HG03103 (cell line): ENCODE measurements around the gene BEAN1.
"Not testable (repeated sequence)": the region's sequence is repeated elsewhere in the genome, so short reads cannot be mapped to it uniquely, and the experiment has no call there.

Experiments
- ATAC-seq: cut with Tn5 transposase; IDR thresholded peaks from one replicate; pipeline ENCODE4 v1.9.1; 2021; ENCODE audit warnings: low read depth; ENCODE audit not compliant: unreplicated experiment

Gene BEAN1

GRCh38 chr16:66466636-66467035 lies 39.5 kb downstream of the BEAN1 start:
- not testable (repeated sequence) for ATAC-seq

DNA sequence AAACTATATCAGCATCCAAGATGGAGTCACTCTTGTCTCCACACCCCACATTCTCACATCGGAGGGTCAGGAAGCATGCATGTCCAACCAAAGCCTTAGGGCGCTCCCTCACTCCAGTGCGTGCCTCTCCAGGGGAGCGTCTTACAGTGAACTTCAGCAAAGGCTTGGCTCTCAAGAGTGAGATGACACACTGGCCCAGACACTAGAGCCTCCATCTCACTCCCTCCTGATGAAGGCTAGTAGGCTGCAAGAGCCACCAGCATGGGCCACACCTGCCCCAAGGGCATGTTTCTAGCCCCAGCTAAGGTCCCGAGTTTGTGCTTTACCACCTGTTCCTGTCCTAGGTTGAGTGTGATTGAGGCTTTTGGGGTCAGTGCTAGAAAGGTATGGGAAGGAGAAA lies 40.5 kb downstream of the BEAN1 start:
- no peak for ATAC-seq

- no peak for ATAC-seq
Observed at GRCh38 chr16:66468321-66468965, 41.3 kb downstream of the BEAN1 start.

DNA sequence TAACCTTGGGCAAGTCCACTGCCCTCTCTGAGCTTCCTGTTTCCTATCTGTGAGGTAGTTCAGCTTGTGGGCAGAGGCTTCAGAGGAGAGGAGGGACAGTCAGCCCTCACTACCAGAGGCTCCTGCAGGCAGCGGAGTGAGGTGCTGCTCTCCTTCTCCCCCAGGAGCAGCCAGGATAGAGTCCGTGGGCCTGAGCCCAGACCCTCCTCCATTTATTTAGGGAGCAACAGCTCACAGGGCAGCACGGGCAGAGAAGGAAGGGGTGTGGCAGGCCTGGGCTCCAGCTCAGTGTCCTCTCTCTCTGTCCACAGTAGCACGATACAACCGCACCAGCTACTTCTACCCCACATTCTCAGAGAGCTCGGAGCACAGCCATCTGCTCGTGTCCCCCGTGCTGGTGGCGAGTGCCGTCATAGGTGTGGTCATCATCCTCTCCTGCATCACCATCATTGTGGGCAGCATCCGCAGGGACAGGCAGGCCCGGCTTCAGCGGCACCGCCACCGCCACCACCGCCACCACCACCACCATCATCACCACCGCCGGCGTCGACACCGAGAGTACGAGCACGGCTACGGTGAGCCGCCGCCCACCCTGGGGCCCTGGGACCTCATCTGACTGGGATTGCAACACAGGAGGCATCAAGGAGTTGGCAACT lies 42.3 kb downstream of the BEAN1 start:
- no peak for ATAC-seq

DNA sequence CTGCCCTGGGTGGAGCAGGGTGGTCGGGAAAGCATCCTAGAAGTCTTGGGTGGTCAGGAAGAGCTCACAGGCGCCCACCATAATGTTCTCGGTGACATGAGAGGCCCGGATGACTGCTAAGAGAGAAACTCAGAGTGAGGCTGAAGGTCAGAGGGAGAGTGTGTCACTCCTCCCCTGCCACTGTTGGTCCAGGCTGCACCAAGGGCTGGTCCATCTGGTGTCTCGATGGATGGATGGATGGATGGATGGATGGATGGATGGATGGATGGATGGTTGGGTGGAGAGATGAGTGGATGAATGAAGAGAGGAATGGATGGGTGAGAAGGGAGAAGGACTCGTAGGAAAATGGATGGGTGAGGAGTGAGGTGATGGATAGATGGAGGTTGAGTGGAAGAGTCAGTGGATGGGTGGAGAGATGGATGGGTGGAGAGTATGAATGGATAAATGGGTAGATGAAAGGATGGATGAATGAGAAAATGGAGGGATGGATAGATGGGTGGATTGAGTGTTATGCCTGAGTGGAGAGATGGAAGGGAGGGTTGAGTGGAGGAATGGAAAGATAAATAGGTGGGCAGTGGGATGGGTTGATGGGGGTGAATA lies 43.0 kb downstream of the BEAN1 start:
- ATAC-seq: no peak

GRCh38 chr16:66470556-66470955 lies 43.5 kb downstream of the BEAN1 start:
- no peak for ATAC-seq

- ATAC-seq: no peak
Observed at GRCh38 chr16:66471264-66471663, 44.2 kb downstream of the BEAN1 start.

GRCh38 chr16:66471716-66472393 lies 44.8 kb downstream of the BEAN1 start:
- ATAC-seq: no peak

- no peak for ATAC-seq
Observed at GRCh38 chr16:66473051-66473571, 46.0 kb downstream of the BEAN1 start.

- no peak for ATAC-seq
Observed at GRCh38 chr16:66473654-66474519, 46.8 kb downstream of the BEAN1 start.

DNA sequence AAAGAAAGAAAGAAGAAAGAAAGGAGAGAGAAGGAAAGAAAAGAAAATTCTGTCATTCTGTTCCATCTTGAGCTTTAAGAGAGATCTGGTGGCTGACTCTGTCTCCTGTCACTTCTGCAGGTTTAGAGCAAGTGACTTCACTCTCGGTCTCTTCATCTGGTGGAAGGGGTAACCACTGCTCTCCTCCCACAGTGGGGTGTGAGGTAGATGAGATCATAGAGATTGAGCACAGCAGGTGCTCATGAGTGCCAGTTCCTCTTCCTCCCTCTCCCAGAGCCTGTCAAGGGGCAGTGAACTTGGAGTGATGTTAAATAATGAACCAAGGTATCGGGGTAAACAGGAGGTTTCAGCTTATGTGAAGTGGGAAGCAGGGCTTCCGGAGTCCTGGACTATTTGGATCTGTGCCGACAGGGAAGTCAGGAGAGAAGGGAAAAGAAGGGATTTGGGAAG lies 47.7 kb downstream of the BEAN1 start:
- peak; percentile 81 for ATAC-seq

DNA sequence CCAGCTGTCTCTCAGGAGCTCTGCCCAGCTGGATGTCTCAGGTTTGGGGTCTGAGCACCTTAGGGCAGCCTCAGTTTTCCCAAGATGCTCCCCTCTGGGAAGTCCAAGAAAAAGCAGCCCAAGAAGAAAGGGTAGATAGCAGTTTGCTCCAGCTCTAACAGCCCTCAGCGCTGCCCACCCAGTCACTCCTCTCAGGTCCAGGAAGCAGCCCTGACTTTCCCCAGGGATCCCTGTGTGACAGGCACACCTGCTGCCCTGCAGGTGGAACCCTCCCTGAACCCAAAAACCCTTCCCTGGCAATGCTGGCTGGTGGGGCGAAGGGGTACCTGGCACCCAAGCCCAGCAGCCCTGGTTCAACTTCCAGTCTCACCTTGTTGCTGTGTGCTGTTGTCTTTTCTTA lies 48.1 kb downstream of the BEAN1 start:
- ATAC-seq: no peak

GRCh38 chr16:66476328-66477027 lies 49.4 kb downstream of the BEAN1 start:
- ATAC-seq: no peak

GRCh38 chr16:66477028-66477515 lies 50.0 kb downstream of the BEAN1 start:
- no peak for ATAC-seq

- peak; percentile 67 for ATAC-seq
Observed at GRCh38 chr16:66478733-66479511, 51.8 kb downstream of the BEAN1 start.

GRCh38 chr16:66479661-66480264 lies 52.7 kb downstream of the BEAN1 start:
- no peak for ATAC-seq

- no peak for ATAC-seq
Observed at GRCh38 chr16:66480265-66481080, 53.4 kb downstream of the BEAN1 start.
